Measurements from ENCODE around the gene CD9. TPM values are rescaled to one million over a fixed set of nuclear protein-coding genes. Genes with fewer than 3 reads are reported as not detected.

CD9 gene
- polyA plus RNA-seq, 1 donor from 2014 or later = not detected

GRCh38 chr12:6201213-6201608, 1.0 kb downstream of the CD9 start:
- Histone ChIP-seq H3F3A (ENCODE audit: insufficient read depth, low read length, poor library complexity, severe bottlenecking) (no peaks in the 10 kb centered on the region), H3K4me2 (ENCODE audit: low read length) (no peak overlapping the region), H3K9ac (ENCODE audit: low read length) (no peak overlapping the region), H3K4me3 (ENCODE audit: low read length) (peak overlapping the region; percentile 64), H3K27ac (ENCODE audit: low read length) (no peak overlapping the region), H3K9me2 (ENCODE audit: insufficient read depth, low read length) (no peaks in the 10 kb centered on the region), H3K27me3 (ENCODE audit: insufficient read depth, low read depth, low read length) (peaks cover 51% of the 10 kb centered on the region), H3K79me2 (replicated peaks; ENCODE audit: insufficient read depth, low read length) (no peaks in the 10 kb centered on the region), H3K36me3 (ENCODE audit: insufficient read depth, low read length) (no peaks in the 10 kb centered on the region), H2AFZ (ENCODE audit: low read depth, low read length) (no peak overlapping the region), H4K20me1 (ENCODE audit: insufficient read depth) (no peaks in the 10 kb centered on the region), H3K9me3 (ENCODE audit: low read length) (no peaks in the 10 kb centered on the region)
- TF ChIP-seq RAD21 (conservative IDR thresholded peaks at IDR 0.05) = no peak
- no peak for TF ChIP-seq EZH2 (IDR thresholded peaks at IDR 0.05; ENCODE audit: borderline replicate concordance, insufficient read depth, low read length, poor library complexity, severe bottlenecking)
- TF ChIP-seq TAF1 (IDR thresholded peaks at IDR 0.05; ENCODE audit: low read depth) = no peak
- no peak for TF ChIP-seq CTCF (IDR thresholded peaks at IDR 0.05; ENCODE audit: poor library complexity, severe bottlenecking)
- TF ChIP-seq REST (IDR thresholded peaks at IDR 0.05; ENCODE audit: borderline replicate concordance) = no peak

GRCh38 chr12:6201826-6202225, 1.6 kb downstream of the CD9 start:
- H3K4me2 ChIP-seq (ENCODE audit: low read length) = no peak overlapping the region
- no peaks in the 10 kb centered on the region for H3K9me3 ChIP-seq (ENCODE audit: low read length)
- H3K79me2 ChIP-seq (replicated peaks; ENCODE audit: insufficient read depth, low read length) = no peaks in the 10 kb centered on the region
- no peaks in the 10 kb centered on the region for H3K36me3 ChIP-seq (ENCODE audit: insufficient read depth, low read length)
- H4K20me1 ChIP-seq (ENCODE audit: insufficient read depth) = no peaks in the 10 kb centered on the region
- H3K27me3 ChIP-seq (ENCODE audit: insufficient read depth, low read depth, low read length) = peaks cover 51% of the 10 kb centered on the region
- TF ChIP-seq EZH2 (IDR thresholded peaks at IDR 0.05; ENCODE audit: borderline replicate concordance, insufficient read depth, low read length, poor library complexity, severe bottlenecking) = no peak
- no peak for TF ChIP-seq EP300 (conservative IDR thresholded peaks at IDR 0.05; ENCODE audit: poor library complexity, severe bottlenecking)
- TF ChIP-seq SMC3 (conservative IDR thresholded peaks at IDR 0.05; ENCODE audit: poor library complexity) = no peak
- TF ChIP-seq TAF1 (IDR thresholded peaks at IDR 0.05; ENCODE audit: low read depth) = no peak
- no peak for TF ChIP-seq REST (IDR thresholded peaks at IDR 0.05; ENCODE audit: borderline replicate concordance)
- TF ChIP-seq RAD21 (conservative IDR thresholded peaks at IDR 0.05) = no peak
- TF ChIP-seq CTCF (IDR thresholded peaks at IDR 0.05; ENCODE audit: poor library complexity, severe bottlenecking) = no peak
- H3K9ac ChIP-seq (ENCODE audit: low read length) = no peak overlapping the region
- no peak overlapping the region for H2AFZ ChIP-seq (ENCODE audit: low read depth, low read length)
- no peak overlapping the region for H3K4me3 ChIP-seq (ENCODE audit: low read length)
- H3K9me2 ChIP-seq (ENCODE audit: insufficient read depth, low read length) = no peaks in the 10 kb centered on the region
- H3K27ac ChIP-seq (ENCODE audit: low read length) = no peak overlapping the region
- no peaks in the 10 kb centered on the region for H3F3A ChIP-seq (ENCODE audit: insufficient read depth, low read length, poor library complexity, severe bottlenecking)
